ENCODE data around the gene MARCHF10.

DNA sequence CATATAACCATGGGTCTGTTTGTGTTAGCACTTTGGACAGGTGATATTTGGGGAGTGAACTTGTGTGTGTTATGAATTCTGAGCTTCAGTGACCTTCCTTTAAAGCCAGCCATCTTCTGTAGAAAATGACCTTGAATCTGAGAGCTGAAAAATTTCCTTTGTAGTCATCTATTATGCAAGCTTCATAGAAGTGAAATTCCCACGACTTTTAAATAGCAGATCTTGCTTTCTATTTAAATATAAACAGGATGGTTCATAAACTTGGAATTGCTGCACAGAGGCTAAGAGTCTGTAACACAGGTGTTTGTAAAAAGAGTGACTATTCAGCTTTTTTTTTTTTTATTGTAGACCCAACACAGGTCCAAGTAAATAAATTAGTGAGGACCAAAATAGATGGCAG lies 85.5 kb downstream of the MARCHF10 start:
- TF ChIP-seq, protein P1, sequence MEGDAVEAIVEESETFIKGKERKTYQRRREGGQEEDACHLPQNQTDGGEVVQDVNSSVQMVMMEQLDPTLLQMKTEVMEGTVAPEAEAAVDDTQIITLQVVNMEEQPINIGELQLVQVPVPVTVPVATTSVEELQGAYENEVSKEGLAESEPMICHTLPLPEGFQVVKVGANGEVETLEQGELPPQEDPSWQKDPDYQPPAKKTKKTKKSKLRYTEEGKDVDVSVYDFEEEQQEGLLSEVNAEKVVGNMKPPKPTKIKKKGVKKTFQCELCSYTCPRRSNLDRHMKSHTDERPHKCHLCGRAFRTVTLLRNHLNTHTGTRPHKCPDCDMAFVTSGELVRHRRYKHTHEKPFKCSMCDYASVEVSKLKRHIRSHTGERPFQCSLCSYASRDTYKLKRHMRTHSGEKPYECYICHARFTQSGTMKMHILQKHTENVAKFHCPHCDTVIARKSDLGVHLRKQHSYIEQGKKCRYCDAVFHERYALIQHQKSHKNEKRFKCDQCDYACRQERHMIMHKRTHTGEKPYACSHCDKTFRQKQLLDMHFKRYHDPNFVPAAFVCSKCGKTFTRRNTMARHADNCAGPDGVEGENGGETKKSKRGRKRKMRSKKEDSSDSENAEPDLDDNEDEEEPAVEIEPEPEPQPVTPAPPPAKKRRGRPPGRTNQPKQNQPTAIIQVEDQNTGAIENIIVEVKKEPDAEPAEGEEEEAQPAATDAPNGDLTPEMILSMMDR (IDR thresholded peaks at IDR 0.05): no peak
- TF ChIP-seq POLR2A (IDR thresholded peaks at IDR 0.05) (no peak), POLR2AphosphoS5 (IDR thresholded peaks at IDR 0.05; ENCODE audit: insufficient read depth in 1 of 2, low read depth in 1 of 2) (no peak)

Measured in vagina (tissue), 2 donors.